COLO668 (cell line): ENCODE measurements around the gene PXDC1.
"Not testable (repeated sequence)": the region's sequence is repeated elsewhere in the genome, so short reads cannot be mapped to it uniquely, and the experiment has no call there.

ENCODE experiments used
- DNase-seq: peaks from one replicate; lab custom pipeline; 2025; ENCODE audit not compliant: unreplicated experiment; lab: John Stamatoyannopoulos, UW

Gene PXDC1

DNA sequence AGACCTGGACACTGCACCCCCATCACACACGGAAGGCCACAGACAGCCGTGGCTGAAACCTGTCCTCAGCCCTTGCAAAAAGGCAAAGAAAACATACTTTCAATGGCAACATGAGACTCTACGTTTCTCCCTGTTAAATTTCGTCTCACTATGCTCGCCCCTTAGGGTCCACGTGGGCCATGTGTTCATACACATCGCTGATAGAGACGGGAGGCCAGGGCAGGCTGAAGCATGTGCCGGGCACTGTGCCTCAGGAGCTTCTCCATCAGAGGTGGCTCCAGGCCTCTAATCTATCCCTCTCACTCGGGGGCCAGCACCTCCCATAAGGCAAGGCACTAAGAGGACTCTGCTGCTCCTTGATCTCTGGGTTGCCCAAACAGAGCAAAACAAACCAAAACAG, 17.5 kb downstream of the PXDC1 start:
- DNase-seq: no peak

- DNase-seq: no peak
These were observed 18.1 kb downstream of the PXDC1 start for GRCh38 chr6:3733321-3733925.

- peak; percentile 77 for DNase-seq
These were observed 19.0 kb downstream of the PXDC1 start for GRCh38 chr6:3732345-3733141.

DNA sequence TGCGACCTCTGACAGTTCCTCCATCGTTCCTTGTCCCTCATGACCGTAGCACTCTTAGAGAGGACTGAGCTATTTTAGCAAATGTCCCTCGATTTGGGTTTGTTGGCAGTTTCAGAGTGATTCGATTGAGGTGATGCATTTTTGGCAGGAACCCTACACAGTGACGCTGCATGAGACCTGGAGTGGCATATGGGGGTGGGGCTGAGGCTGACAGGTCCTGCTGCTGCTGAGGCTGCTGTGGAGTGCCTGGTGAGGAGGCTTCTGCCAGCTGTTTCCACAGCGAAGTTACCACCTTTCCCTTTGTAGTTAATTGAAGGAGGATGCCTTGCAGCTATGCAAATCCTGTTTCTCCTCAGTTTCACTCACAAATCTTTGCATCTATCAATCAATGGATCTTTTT, 19.8 kb downstream of the PXDC1 start:
- DNase-seq: no peak

GRCh38 chr6:3729603-3730344, 21.7 kb downstream of the PXDC1 start:
- DNase-seq: no peak

- DNase-seq: no peak
These were observed 23.9 kb downstream of the PXDC1 start for GRCh38 chr6:3727593-3728108.

DNA sequence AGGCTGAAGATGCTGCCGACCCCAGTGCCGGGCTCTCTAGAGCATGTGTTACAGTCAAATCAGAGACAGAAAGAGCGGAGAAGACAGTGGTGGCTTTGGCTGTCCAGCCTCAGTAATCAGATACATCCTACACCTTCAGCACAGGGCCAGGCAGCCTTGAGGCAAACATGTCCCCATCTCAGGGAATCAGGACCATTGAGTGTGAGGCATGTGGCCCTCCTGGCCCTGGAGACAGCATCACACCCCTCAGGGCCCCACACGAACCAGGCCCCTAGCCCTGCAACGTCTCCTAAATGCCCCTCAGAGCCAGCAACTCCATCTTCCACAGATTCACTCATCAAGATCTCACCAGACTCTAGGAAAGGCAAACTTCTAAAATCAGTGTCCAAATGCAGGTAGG, 24.5 kb downstream of the PXDC1 start:
- DNase-seq: no peak

DNA sequence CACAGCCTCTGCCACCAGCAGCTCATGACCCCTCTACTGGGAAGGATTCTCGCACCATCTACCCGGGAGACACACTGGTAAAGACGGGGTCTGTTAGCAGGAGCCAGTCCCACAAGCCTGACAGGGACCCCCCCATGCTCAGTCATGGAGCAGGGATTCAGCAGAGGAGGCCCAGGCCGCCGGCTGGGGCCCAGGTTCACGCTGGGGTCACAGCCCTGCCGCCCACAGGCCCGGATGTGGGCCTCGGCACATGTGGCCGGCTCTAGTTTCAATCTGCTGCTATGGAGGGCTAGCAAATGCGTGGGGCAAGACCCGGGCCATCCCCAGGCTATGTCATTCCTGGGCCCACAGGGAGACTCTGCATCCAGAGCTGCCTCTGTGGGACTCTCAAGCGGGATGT, 25.1 kb downstream of the PXDC1 start:
- DNase-seq: no peak

GRCh38 chr6:3725145-3726047, 26.1 kb downstream of the PXDC1 start:
- no peak for DNase-seq

- DNase-seq: no peak
These were observed 26.9 kb downstream of the PXDC1 start for GRCh38 chr6:3724451-3725144.

- DNase-seq: no peak
These were observed 27.5 kb downstream of the PXDC1 start for GRCh38 chr6:3723966-3724365.

DNA sequence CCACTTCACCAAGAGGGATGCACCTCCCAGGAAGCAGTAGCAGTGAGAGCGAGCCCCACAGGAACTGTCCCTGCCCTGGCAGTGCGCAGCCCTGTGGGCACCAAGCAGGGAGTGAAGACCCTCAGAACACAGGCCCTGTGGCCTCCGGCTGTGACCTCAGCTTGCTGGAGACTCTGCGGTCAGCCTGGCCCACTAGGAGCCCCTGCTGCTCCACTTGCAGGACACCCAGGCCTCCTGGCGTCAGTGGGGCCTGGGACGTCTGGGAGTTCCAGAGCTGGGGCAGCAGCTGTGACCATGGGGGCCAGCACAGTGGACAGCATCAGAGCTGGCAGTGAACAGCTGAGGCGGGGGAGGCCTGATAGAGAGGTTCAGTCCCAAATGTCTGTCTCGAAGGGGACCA, 28.3 kb downstream of the PXDC1 start:
- DNase-seq: no peak

GRCh38 chr6:3722785-3723184, 28.7 kb downstream of the PXDC1 start:
- no peak for DNase-seq

DNA sequence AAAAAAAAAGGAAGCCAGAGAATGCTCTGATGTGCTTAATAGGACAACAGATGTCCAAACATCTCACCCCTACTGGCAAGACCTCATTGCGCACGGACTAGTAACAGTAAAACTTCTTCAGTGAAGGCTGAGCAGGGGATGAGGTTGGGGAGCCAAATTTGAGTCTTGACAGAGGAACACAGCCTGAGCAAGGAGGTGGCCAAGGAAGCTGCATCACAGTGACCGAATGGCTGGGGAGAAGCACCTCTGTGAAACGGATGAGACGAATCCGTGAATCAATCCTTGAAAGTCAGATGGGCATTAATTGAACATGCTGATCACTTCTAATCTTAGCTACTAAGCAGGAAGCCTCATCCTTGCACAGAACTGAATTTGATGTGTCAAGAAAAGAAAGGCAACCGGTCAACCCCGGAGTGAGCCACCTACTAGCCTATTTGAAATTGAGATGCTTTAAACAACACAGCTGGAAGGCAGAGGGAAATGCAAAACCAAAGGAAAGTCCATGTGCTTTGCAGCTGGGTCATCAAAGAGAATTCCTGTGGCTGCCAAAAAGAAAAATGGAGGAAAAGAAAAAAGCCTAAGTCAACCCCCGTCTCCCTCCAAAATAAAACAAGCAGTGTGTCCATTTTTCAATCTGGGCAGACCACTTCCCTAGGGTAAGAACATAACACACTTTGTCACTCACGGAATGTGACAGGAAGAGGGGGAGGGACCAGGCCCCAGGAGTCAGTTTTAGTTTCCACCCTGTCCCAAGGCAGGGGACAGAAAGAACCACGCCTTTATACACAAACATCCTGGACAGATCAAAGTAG, 29.5 kb downstream of the PXDC1 start:
- no peak for DNase-seq

DNA sequence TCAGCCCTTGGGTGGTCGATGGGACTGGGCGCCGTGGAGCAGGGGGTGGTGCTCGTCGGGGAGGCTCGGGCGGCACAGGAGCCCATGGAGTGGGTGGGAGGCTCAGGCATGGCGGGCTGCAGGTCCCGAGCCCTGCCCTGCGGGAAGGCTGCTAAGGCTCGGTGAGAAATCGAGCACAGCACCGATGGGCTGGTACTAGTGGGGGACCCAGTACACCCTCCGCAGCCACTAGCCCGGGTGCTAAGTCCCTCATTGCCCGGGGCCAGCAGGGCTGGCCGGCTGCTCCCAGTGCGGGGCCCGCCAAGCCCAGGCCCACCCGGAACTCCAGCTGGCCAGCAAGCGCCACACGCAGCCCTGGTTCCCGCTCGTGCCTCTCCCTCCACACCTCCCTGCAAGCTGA, 30.7 kb downstream of the PXDC1 start:
- not testable (repeated sequence) for DNase-seq

GRCh38 chr6:3719462-3720308, 31.8 kb downstream of the PXDC1 start:
- DNase-seq: no peak

GRCh38 chr6:3718407-3718806, 33.1 kb downstream of the PXDC1 start:
- DNase-seq: no peak

DNA sequence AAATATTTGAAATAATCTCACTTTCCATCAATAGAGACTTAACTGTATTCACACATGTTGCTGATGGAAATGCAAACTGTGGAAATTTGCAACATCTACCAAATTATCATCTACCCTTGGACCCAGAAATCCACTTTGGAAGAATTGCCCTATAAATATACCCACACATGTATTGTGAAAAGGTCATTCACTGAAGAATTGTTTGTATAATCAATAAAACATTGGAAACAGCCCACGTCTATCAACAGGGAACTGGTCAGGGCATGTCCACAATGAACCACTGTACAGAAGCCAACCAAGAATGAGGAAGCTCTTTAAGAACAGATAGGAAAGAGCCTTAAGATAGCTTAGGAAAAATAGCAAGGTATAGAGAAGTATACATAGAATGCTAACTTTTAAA, 36.2 kb downstream of the PXDC1 start:
- DNase-seq: no peak

GRCh38 chr6:3714768-3715167, 36.7 kb downstream of the PXDC1 start:
- DNase-seq: no peak
